IPS-18c (cell line): ENCODE data around the gene ZFP91.

Experiments used
- H3K4me3 ChIP-seq: 2 replicates; pipeline ENCODE4 v1.7.0; 2013; ENCODE audit warnings: low read depth, mild to moderate bottlenecking, low read length, moderate library complexity; ENCODE audit not compliant: insufficient read depth
- H3K9me3 ChIP-seq: one replicate; pipeline ENCODE4 v1.6.1; 2013; ENCODE audit warnings: mild to moderate bottlenecking, low read length, moderate library complexity; ENCODE audit not compliant: control insufficient read depth, insufficient read depth

The ZFP91 gene

GRCh38 chr11:58641341-58641740 lies 62.5 kb downstream of the ZFP91 start:
- Histone ChIP-seq H3K4me3 (no peak overlapping the region), H3K9me3 (peaks cover 10% of the 10 kb centered on the region)

- Histone ChIP-seq H3K9me3 (peaks cover 10% of the 10 kb centered on the region), H3K4me3 (no peak overlapping the region)
Measured at GRCh38 chr11:58641803-58642581, 63.1 kb downstream of the ZFP91 start.

DNA sequence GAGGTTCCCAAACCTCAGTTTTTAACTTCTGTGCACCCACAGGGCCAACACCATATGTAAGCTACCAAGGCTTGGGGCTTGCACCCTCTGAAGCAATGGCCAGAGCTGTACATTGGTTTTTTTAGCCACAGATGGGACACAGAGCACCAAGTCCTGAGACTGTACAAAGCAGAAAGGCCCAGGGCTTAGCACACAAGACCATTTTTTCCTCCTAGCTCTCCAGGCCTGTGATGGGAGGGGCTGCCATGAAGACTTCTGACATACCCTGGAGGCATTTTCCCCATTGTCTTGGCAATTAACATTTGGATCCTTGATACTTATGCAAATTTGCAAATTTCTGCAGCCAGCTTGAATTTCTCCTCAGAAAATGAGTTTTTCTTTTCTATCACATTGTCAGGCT lies 67.0 kb downstream of the ZFP91 start:
- Histone ChIP-seq H3K4me3 (no peak overlapping the region), H3K9me3 (peaks cover 10% of the 10 kb centered on the region)

DNA sequence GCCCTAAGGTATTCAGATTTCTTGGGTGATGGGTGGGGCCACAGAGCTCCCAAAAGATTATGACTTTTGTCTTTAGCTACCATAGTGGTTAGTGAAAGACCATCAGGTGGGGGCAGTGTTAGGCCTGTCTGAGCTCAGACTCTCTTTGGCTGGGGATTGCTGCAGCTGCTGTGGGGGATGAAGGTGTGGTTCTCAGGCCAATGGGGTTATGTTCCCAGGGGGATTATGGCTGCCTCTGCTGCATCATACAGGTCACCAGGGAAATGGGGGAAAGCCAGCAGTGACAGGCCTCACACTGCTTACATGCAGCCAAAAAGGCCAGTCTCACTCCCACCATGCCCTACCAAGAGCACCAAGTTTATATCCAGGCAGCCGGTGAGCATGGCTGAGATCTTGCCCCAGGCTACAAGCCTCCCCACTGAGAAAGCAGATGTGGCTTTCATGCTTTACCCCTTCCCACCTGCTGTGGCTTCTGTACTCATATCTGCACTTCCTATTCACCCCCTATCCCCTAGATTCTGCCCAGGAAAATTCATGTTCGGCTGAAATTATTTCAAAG lies 68.4 kb downstream of the ZFP91 start:
- Histone ChIP-seq H3K9me3 (peaks cover 10% of the 10 kb centered on the region), H3K4me3 (no peak overlapping the region)

DNA sequence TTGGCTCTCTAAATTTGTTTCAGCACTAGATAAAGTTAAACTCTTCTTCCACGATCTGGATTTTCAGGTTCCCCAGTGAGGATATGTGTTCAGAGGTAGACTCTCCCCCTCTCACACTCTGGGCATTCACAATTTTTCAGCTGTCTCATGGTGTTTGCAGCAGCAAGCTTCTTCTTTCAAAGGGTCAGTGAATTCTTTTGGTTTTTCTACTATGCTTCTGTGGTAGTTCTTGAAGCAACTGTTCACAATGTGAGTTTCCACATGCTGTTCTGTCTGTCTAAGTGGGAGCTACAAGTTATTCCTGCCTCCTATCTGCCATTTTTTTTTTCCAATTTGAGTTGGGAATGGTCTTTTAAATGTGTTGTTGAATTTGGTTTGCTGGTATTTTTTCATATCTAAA lies 69.0 kb downstream of the ZFP91 start:
- H3K9me3 ChIP-seq: peaks cover 10% of the 10 kb centered on the region
- no peak overlapping the region for H3K4me3 ChIP-seq

DNA sequence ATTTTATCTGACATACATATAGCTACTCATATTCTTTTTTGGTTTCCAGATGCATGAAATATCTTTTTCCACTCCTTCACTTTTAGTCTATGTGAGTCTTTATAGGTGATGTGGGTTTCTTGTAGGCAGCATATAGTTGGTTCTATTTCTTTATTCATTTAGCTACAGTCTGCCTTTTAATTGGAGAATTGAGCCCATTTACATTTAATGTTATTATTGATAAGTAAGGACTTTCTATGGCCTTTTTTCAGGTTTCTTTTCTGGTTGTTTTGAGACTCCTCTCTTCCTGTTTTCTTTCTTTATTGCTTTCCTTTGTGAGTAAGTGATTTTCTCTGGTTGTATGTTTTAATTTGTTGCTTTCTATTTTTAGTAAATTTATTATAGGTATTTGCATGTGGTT lies 70.8 kb downstream of the ZFP91 start:
- Histone ChIP-seq H3K9me3 (peaks cover 6% of the 10 kb centered on the region), H3K4me3 (no peak overlapping the region)

DNA sequence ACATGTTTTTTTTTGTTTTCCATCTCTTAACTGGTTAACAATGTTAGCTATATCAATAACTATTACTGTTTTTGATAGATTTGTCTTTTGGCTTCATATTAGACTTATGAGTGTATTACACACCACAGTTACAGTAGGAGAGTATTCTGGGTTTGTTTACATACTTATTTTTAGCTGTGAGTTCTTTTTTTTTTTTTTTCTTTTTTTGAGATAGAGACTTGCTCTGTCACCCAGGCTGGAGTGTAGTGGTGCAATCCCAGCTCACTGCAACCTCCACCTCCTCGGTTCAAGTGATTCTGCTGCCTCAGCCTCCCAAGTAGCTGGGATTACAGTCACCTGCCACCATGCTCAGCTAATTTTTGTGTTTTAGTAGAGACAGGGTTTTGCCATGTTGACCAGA lies 71.6 kb downstream of the ZFP91 start:
- Histone ChIP-seq H3K9me3 (peaks cover 2% of the 10 kb centered on the region), H3K4me3 (no peak overlapping the region)

DNA sequence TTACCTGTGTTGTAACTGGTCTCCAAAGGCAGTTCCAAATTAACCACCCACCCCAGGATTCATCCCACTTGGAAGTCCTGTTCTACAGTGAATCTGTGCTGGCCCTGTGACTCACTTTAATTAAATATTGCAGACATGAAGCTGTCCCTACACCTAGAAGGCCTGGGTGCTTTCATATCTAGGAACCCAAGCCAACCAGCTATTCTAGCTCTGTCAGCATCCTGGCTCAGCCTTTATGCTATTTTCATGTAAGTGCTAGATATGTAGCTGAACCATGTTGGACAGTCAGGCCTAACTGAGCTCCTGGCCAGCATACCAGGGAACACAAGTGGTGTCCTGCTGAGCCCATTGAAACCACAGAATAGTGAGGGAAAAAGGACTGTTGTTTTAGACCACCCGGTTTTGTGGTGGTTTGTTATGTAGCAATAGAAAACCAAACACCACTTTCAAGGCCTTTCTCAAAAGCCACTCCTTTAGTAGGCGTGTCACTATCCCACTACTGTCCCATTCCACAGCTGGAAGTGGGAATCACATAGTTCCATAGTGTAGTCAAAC lies 73.9 kb downstream of the ZFP91 start:
- Histone ChIP-seq H3K9me3 (no peaks in the 10 kb centered on the region), H3K4me3 (no peak overlapping the region; the same call in 1 of the 2 replicates)

GRCh38 chr11:58654079-58654907 lies 75.4 kb downstream of the ZFP91 start:
- Histone ChIP-seq H3K9me3 (no peaks in the 10 kb centered on the region), H3K4me3 (no peak overlapping the region)

GRCh38 chr11:58654908-58655296 lies 76.0 kb downstream of the ZFP91 start:
- no peaks in the 10 kb centered on the region for H3K9me3 ChIP-seq
- no peak overlapping the region for H3K4me3 ChIP-seq

DNA sequence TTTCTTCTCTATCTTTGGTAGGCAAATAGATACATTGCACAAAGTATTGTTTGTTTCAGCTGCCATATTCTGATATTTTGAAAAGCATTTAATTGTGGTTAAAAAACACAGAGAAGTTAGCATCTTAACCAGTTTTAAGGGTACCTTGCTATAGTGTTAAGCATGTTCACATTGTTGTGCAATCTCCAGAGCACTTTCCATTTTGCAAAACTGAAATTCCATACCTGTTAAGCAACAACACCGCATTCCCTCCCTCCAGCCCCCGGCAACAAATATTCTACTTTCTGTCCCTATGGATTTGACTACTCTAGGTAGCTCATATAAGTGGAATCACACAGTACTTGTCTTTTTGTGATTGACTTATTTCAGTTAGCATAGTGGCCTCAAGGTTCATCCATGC lies 77.5 kb downstream of the ZFP91 start:
- Histone ChIP-seq H3K9me3 (no peaks in the 10 kb centered on the region), H3K4me3 (no peak overlapping the region)

DNA sequence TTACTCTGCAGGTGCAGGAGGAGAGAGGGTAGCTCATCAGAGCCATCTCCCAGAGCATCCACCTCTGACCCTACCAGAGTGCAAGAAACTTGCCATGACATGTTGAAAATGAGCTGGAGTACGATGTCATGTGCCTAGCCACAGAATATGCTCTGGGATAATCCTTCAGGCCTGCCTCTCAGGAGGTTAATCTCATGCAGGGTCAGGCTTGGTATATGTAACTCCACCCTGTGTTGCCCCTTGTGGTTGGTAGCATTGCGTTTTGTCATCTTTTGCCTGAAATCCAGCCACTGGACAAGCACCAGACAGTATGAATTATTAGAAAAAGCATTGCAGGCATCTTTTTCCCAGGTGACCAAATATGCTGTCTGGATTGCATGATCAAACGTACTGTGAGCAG lies 79.8 kb downstream of the ZFP91 start:
- Histone ChIP-seq H3K4me3 (no peak overlapping the region), H3K9me3 (no peaks in the 10 kb centered on the region)

GRCh38 chr11:58659404-58659803 lies 80.5 kb downstream of the ZFP91 start:
- Histone ChIP-seq H3K9me3 (no peaks in the 10 kb centered on the region), H3K4me3 (no peak overlapping the region)

DNA sequence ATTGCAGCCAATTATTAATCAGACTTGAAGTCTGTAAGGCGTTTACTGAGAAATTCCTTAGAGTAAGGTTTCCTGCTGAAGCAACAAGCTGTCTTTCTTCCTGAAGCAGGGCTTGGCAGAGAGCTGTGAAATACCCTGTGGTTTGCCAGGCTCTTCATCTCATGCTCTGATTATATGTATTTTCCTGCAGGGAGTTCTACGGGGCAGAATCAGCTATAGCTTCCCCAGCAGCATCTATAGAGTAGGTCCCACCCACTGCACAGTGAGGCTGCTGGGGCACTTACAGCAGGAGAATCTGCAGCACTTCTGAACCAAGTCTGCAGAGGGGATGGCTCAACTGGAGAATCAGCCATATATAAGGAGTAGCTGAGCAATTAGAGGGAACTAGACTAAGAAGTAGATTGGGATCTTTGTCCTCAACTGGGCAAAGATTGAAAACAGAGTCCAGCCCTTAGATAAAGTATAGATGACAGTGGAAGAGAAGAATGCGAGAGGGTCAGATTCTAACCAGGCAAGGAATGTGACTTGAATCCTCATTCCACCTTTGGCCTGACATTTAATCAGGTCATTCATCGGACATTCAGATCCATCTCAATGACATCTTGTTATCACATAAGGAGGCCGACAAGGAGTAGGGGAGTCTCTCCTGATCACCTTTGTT lies 81.2 kb downstream of the ZFP91 start:
- no peaks in the 10 kb centered on the region for H3K9me3 ChIP-seq
- no peak overlapping the region for H3K4me3 ChIP-seq
